SK-N-SH (cell line): ENCODE results near the gene FAM168A. TPM values are rescaled to one million over a fixed set of nuclear protein-coding genes. Genes with fewer than 3 reads are reported as not detected.

Source experiments
- CTCF ChIA-PET: fragments of 300-600, 350-600 bp; formaldehyde crosslinking; extraction: SDS; loops from one replicate; lab custom pipeline; 2021; lab: Yijun Ruan, JAX
- POLR2A ChIA-PET: fragments of 350-600 bp; sonication (Branson Sonifier 250); formaldehyde crosslinking; extraction: SDS; loops from one replicate; lab custom pipeline; 2020; ENCODE audit warnings: antibody characterized with exemption, inconsistent platforms; lab: Yijun Ruan, JAX
- DNase-seq: peaks from one replicate; pipeline ENCODE4 v3.0.0; 2012
- H2AFZ ChIP-seq: fragments of 200-600 bp; sonication (generic); 2 replicates; pipeline ENCODE4 v1.8.1; 2016; ENCODE audit warnings: antibody characterized with exemption, mild to moderate bottlenecking, low read depth
- H3F3A ChIP-seq: fragments of 200-600 bp; sonication (generic); replicated peaks from 2 replicates; pipeline ENCODE3; 2016; ENCODE audit warnings: antibody characterized with exemption, mild to moderate bottlenecking; ENCODE audit not compliant: insufficient read depth
- H3K27ac ChIP-seq, 2 experiments: fragments of 200-500 bp in 1 of 2; fragments of 200-600 bp in 1 of 2; sonication (Bioruptor generic) in 1 of 2; sonication (generic), shearing (Covaris generic) in 1 of 2; 2 replicates each; pipeline versions ENCODE4 v1.5.1 to v1.6.1; 2014 to 2016; ENCODE audit warnings: low read depth in 2 of 2, inconsistent platforms in 1 of 2, low read length in 1 of 2, mild to moderate bottlenecking in 1 of 2, mixed read lengths in 1 of 2
- H3K27me3 ChIP-seq: fragments of 200-600 bp; sonication (generic), shearing (Covaris generic); 2 replicates; pipeline ENCODE4 v1.6.1; 2016; ENCODE audit warnings: mixed run types; ENCODE audit not compliant: insufficient read depth
- H3K36me3 ChIP-seq, 2 experiments: fragments of 200-500 bp in 1 of 2; fragments of 200-600 bp in 1 of 2; sonication (Bioruptor generic) in 1 of 2; sonication (generic) in 1 of 2; replicated peaks in 1 of 2; 2 replicates each; pipeline versions ENCODE3 to v1.5.1; 2014 to 2016; ENCODE audit warnings: low read length in 1 of 2, mild to moderate bottlenecking in 1 of 2; ENCODE audit not compliant: insufficient read depth in 2 of 2, control insufficient read depth in 1 of 2
- H3K4me1 ChIP-seq, 2 experiments: fragments of 200-500 bp in 1 of 2; fragments of 200-600 bp in 1 of 2; sonication (Bioruptor generic) in 1 of 2; sonication (generic), shearing (Covaris generic) in 1 of 2; 2 replicates each; pipeline versions ENCODE4 v1.5.1 to v1.6.1; 2014 to 2016; ENCODE audit warnings: low read depth in 1 of 2, low read length in 1 of 2, mixed run types in 1 of 2; ENCODE audit not compliant: insufficient read depth in 2 of 2, control insufficient read depth in 1 of 2
- H3K4me2 ChIP-seq: fragments of 200-600 bp; sonication (generic), shearing (Covaris generic); 2 replicates; pipeline ENCODE4 v1.6.1; 2017; ENCODE audit warnings: mixed run types
- H3K4me3 ChIP-seq, 2 experiments: fragments of 200-500 bp in 1 of 2; fragments of 200-600 bp in 1 of 2; sonication (Bioruptor generic) in 1 of 2; sonication (generic), shearing (Covaris generic) in 1 of 2; 2 replicates each; pipeline versions ENCODE4 v1.5.1 to v1.8.1; 2014 to 2016; ENCODE audit warnings: low read depth in 2 of 2, inconsistent platforms in 1 of 2, low read length in 1 of 2, mild to moderate bottlenecking in 1 of 2, mixed read lengths in 1 of 2, moderate library complexity in 1 of 2
- H3K79me2 ChIP-seq: fragments of 200-600 bp; sonication (generic); 2 replicates; pipeline ENCODE4 v1.8.1; 2017; ENCODE audit warnings: mild to moderate bottlenecking; ENCODE audit not compliant: insufficient read depth
- H3K9ac ChIP-seq: fragments of 200-600 bp; sonication (generic); 2 replicates; pipeline ENCODE4 v1.6.1; 2017; ENCODE audit warnings: mixed run types
- H3K9me2 ChIP-seq: fragments of 200-600 bp; sonication (generic); 2 replicates; pipeline ENCODE4 v1.6.1; 2017; ENCODE audit warnings: mixed run types
- H3K9me3 ChIP-seq: fragments of 200-600 bp; sonication (generic); 2 replicates; pipeline ENCODE4 v1.6.1; 2017; ENCODE audit warnings: mixed run types, mild to moderate bottlenecking, moderate library complexity
- H4K20me1 ChIP-seq: fragments of 200-600 bp; sonication (generic); 2 replicates; pipeline ENCODE4 v1.6.1; 2017; ENCODE audit warnings: mild to moderate bottlenecking, mixed run types; ENCODE audit not compliant: insufficient read depth
- CHD2 ChIP-seq: fragments of 150-350 bp; IDR thresholded peaks from 2 replicates; pipeline ENCODE4 v1.6.1; 2018; ENCODE audit warnings: low read length; ENCODE audit not compliant: partially characterized antibody
- FOSL2 ChIP-seq: IDR thresholded peaks from 2 replicates; pipeline ENCODE4 v1.4.0; 2012; ENCODE audit warnings: low read depth, mild to moderate bottlenecking, moderate library complexity, borderline replicate concordance
- FOXJ3 ChIP-seq: sonication (generic); formaldehyde crosslinking; IDR thresholded peaks from 2 replicates; pipeline ENCODE4 v1.5.1; 2020; ENCODE audit warnings: mild to moderate bottlenecking, missing genetic modification reagents
- FOXM1 ChIP-seq: IDR thresholded peaks from 2 replicates; pipeline ENCODE4 v1.4.0; 2012; ENCODE audit warnings: low read depth, mild to moderate bottlenecking
- GABPA ChIP-seq: IDR thresholded peaks from 2 replicates; pipeline ENCODE4 v1.4.0; 2012; ENCODE audit warnings: low read depth, mild to moderate bottlenecking
- JUND ChIP-seq: IDR thresholded peaks from 2 replicates; pipeline ENCODE4 v1.4.0; 2012
- NFIC ChIP-seq: IDR thresholded peaks from 2 replicates; pipeline ENCODE4 v1.4.0; 2012; ENCODE audit warnings: borderline replicate concordance
- NRF1 ChIP-seq: IDR thresholded peaks from 2 replicates; pipeline ENCODE4 v1.6.1; 2012; ENCODE audit warnings: low read depth, mild to moderate bottlenecking, low read length
- POLR2AphosphoS5 ChIP-seq: IDR thresholded peaks from 2 replicates; pipeline ENCODE4 v1.6.1; 2012; ENCODE audit warnings: low read depth, low read length
- RFX5 ChIP-seq: IDR thresholded peaks from 2 replicates; pipeline ENCODE4 v1.6.1; 2012; ENCODE audit warnings: mild to moderate bottlenecking, improper control_type of control experiment, low read length
- RXRA ChIP-seq: IDR thresholded peaks from 2 replicates; pipeline ENCODE4 v1.4.0; 2012; ENCODE audit warnings: low read depth, mild to moderate bottlenecking, borderline replicate concordance
- SIN3A ChIP-seq: IDR thresholded peaks from 2 replicates; pipeline ENCODE4 v1.6.1; 2012; ENCODE audit warnings: low read depth, mild to moderate bottlenecking, low read length, moderate library complexity, borderline replicate concordance
- TCF12 ChIP-seq: IDR thresholded peaks from 2 replicates; pipeline ENCODE4 v1.4.0; 2012
- TEAD4 ChIP-seq: IDR thresholded peaks from 2 replicates; pipeline ENCODE4 v1.4.0; 2012; ENCODE audit warnings: mild to moderate bottlenecking, borderline replicate concordance; ENCODE audit not compliant: insufficient read depth
- WGBS: methylation state at CpG from one replicate; pipeline ENCODE4 v1.1.6; 2017; ENCODE audit warnings: low lambda C conversion rate; 5-methylcytosine and 5-hydroxymethylcytosine counted together
- polyA plus RNA-seq, 3 experiments: library from polyadenylated mRNA; depleted of rRNA; stranded (reverse); fragments of >200 nt; gene quantifications; 2 replicates each; pipeline ENCODE4 v1.2.3, GENCODE V29; 2012
- TF ChIP-seq, protein P1 (sequence below): IDR thresholded peaks from 2 replicates; pipeline ENCODE4; 2012
- TF ChIP-seq, protein P2 (sequence below): fragments of 150-350 bp; IDR thresholded peaks from 2 replicates; pipeline ENCODE4 v1.6.1; 2016; ENCODE audit warnings: mild to moderate bottlenecking, low read depth, low read length

FAM168A gene
- polyA plus RNA-seq, 1 of the 3 experiments (the other 2 are of a cell fraction), result 17.8 TPM

DNA sequence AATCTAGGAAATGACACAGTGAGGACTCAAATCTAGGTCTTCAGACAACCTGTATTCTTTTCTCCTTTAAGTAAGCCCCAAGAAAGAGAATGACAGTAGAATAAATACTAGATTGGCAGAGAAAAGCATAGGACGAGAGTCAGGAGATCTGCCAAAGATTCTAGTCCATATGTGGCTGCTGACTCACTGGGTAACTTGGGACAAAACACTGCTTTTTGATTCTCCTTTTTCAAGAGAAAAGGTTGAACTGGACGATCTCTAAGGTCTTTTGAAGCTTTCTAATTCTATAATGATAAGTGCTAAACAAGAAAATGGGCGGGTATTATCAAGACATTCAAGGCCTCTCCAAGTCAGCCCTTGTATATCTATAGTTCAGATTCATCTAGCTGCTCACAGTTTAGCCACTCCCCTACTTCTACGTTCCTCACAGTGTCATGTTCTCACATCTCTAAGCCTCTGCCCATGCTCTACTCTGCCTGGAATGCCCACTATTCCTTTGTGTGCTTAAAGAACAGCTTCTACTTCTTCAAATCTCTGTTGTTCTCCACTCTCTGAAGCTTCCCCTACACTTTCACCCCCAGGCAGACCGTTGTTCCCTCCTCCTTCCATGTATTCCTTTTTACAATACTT is 168.7 kb downstream of the FAM168A start:
- TF ChIP-seq FOXM1 (no peak), JUND (peak; percentile 48; the same call in 1 of the 2 replicates), FOSL2 (peak; percentile 48), NFIC (peak; percentile 56), TCF12 (peak; percentile 48; the same call in 1 of the 2 replicates), POLR2AphosphoS5 (peak; percentile 28; the same call in 1 of the 2 replicates), GABPA (no peak), TEAD4 (no peak)
- TF ChIP-seq, protein P1, sequence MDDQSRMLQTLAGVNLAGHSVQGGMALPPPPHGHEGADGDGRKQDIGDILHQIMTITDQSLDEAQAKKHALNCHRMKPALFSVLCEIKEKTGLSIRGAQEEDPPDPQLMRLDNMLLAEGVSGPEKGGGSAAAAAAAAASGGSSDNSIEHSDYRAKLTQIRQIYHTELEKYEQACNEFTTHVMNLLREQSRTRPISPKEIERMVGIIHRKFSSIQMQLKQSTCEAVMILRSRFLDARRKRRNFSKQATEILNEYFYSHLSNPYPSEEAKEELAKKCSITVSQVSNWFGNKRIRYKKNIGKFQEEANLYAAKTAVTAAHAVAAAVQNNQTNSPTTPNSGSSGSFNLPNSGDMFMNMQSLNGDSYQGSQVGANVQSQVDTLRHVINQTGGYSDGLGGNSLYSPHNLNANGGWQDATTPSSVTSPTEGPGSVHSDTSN, result peak; percentile 39
- Histone ChIP-seq H3K27ac (peak overlapping the region; percentile 56 to 95; a peak in 3 of 4 replicates), H3K27me3 (no peaks in the 10 kb centered on the region), H3K4me3 (no peak overlapping the region), H3K36me3 (peaks cover 0 to 4% of the 10 kb centered on the region in 2 experiments), H3K4me1 (peaks cover 3 to 30% of the 10 kb centered on the region in 2 experiments; a peak in 3 of 4 replicates), H4K20me1 (no peaks in the 10 kb centered on the region), H3K9ac (peak overlapping the region; percentile 46; the same call in 1 of the 2 replicates), H3K9me2 (no peaks in the 10 kb centered on the region), H2AFZ (no peak overlapping the region), H3K4me2 (peak overlapping the region; percentile 56), H3F3A (peaks cover 40% of the 10 kb centered on the region), H3K79me2 (0 out of 2 replicates have a peak, but pooled peaks cover 3% of the 10 kb centered on the region), H3K9me3 (no peaks in the 10 kb centered on the region)
- 34% methylated on average over 5 of the region's 5 CpGs for WGBS
- CTCF ChIA-PET, result interaction anchor here (0.9 to 1.0 kb wide), 3 partner anchors 10 to 50 kb away, joined by 3 to 4 read pairs (median 3); no protein-coding TSS in a partner anchor
- POLR2A ChIA-PET, result no interaction called here
- no peak for DNase-seq

DNA sequence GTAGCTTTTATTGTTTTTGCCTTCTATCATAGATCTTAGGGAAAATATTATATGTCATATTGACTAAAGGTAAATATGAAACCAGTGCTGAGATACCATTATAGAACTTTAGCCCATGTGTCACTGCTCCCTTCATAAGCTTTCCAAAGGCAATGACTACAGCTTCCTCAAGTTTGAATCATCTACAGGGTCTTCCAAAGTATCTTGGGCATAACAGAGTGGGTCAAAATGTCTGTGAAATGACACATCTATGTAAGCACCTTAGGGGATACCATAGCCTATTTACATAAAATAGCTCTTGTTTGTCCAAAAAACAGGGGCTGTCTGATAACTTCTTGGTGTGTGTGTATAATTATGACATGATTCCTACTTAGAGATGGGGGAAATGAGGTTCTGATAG is 169.2 kb downstream of the FAM168A start:
- Histone ChIP-seq H4K20me1 (no peaks in the 10 kb centered on the region), H3K9me3 (no peaks in the 10 kb centered on the region), H3K4me1 (peaks cover 7 to 30% of the 10 kb centered on the region in 2 experiments; a peak in 3 of 4 replicates), H3K27ac (peak overlapping the region; percentile 56 to 95; a peak in 3 of 4 replicates), H2AFZ (no peak overlapping the region), H3K4me3 (no peak overlapping the region), H3K27me3 (no peaks in the 10 kb centered on the region), H3K79me2 (0 out of 2 replicates have a peak, but pooled peaks cover 3% of the 10 kb centered on the region), H3K9ac (peak overlapping the region; percentile 46; the same call in 1 of the 2 replicates), H3K4me2 (peak overlapping the region; percentile 56), H3K9me2 (no peaks in the 10 kb centered on the region), H3F3A (peaks cover 40% of the 10 kb centered on the region), H3K36me3 (peaks cover 0 to 4% of the 10 kb centered on the region in 2 experiments)
- no peak for DNase-seq
- POLR2A ChIA-PET, result no interaction called here
- CTCF ChIA-PET, result interaction anchor here (0.9 to 1.1 kb wide), 3 partner anchors 10 to 50 kb away, joined by 3 to 4 read pairs (median 3); no protein-coding TSS in a partner anchor
- TF ChIP-seq FOXJ3 (CRISPR knock-in tag) (no peak), RXRA (no peak), CHD2 (no peak), NRF1 (no peak), RFX5 (no peak), TEAD4 (no peak), SIN3A (no peak), NFIC (no peak)
- TF ChIP-seq, protein P2, sequence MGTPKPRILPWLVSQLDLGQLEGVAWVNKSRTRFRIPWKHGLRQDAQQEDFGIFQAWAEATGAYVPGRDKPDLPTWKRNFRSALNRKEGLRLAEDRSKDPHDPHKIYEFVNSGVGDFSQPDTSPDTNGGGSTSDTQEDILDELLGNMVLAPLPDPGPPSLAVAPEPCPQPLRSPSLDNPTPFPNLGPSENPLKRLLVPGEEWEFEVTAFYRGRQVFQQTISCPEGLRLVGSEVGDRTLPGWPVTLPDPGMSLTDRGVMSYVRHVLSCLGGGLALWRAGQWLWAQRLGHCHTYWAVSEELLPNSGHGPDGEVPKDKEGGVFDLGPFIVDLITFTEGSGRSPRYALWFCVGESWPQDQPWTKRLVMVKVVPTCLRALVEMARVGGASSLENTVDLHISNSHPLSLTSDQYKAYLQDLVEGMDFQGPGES, result no peak
